Body of pancreas (tissue), 4 donors: Measurements from ENCODE around the gene BRD3.

Experiments used
- POLR2A ChIP-seq, 3 donors: fragments of 450-650 bp; IDR thresholded peaks; one replicate each; pipeline ENCODE4 v1.6.1; 2016; ENCODE audit warnings: antibody characterized with exemption in 3 of 3, mild to moderate bottlenecking in 2 of 3
- TF ChIP-seq, protein P1 (sequence below), 7 experiments: fragments of 450-650 bp in 4 of 7; fragments of 200-600 bp in 3 of 7; sonication (generic) in 3 of 7; IDR thresholded peaks; one replicate each; pipeline ENCODE4 v1.5.1; 2016 to 2019; ENCODE audit warnings: antibody characterized with exemption in 7 of 7

DNA sequence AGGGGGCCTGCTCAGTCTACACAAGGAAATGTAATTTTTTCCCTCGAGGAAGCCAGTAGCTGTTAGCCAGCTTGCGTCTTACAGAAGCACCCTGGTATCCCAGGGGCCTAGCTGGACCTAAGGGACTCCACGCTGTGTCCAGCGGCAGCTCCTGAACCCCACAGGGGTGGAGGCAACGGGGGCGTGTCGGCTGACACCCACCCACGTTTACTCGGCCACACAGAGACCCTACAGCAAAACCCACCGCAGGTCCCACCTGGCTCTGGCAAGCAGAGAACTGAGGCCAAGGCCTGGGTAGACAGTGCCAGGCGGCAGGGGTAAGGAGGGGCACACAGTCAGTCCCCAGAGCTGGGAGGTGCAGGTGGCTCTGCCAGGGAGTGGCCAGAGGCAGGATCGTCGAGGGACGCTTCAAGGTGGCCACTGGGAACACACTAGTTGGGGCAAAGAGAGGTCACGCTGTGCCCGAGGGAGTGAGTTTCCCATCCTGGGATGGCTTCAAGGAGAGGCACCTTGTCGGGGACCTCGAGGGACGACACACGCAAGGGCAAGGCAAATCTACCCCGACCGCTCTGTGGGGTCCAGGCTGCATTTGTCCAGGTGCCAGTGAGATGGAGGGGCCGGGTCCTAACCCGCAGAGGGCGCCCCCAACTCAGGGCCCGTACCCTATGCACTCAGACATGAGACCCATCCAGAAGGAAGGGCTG is 21.8 kb downstream of the BRD3 start:
- TF ChIP-seq, protein P1, sequence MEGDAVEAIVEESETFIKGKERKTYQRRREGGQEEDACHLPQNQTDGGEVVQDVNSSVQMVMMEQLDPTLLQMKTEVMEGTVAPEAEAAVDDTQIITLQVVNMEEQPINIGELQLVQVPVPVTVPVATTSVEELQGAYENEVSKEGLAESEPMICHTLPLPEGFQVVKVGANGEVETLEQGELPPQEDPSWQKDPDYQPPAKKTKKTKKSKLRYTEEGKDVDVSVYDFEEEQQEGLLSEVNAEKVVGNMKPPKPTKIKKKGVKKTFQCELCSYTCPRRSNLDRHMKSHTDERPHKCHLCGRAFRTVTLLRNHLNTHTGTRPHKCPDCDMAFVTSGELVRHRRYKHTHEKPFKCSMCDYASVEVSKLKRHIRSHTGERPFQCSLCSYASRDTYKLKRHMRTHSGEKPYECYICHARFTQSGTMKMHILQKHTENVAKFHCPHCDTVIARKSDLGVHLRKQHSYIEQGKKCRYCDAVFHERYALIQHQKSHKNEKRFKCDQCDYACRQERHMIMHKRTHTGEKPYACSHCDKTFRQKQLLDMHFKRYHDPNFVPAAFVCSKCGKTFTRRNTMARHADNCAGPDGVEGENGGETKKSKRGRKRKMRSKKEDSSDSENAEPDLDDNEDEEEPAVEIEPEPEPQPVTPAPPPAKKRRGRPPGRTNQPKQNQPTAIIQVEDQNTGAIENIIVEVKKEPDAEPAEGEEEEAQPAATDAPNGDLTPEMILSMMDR (IDR thresholded peaks at IDR 0.05), result no peak
- no peak for TF ChIP-seq POLR2A (IDR thresholded peaks at IDR 0.05)
